ENCODE results near the gene CDH23. TPM values are rescaled to one million over a fixed set of nuclear protein-coding genes. Genes with fewer than 3 reads are reported as not detected.

CDH23 gene
- total and polyA plus RNA-seq, 9 of the 15 experiments (the other 6 are each of a cell fraction or from before 2014, with no cell fraction given), result 0.18 to 1.2 (median 0.47) TPM

DNA sequence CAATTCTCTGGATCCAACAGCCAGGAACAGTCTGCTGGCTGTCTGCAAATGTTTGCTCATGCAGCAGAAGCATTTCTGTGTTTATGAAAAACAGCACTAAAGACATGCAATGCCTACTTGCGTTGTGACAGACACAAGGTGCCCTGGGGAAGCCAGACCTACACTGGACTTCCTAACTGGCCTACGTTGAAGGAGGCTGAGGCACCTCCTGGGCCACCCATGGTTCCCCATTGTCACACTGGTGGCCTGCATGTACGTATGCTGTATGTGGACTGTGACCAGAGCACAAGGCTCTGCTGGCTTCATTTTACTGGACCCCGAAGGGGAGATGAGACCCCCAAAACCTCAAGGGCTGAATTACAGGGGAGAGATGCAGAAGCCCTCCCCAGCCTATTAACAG, 426.6 kb downstream of the CDH23 start (continued):
- TF ChIP-seq, protein P1, sequence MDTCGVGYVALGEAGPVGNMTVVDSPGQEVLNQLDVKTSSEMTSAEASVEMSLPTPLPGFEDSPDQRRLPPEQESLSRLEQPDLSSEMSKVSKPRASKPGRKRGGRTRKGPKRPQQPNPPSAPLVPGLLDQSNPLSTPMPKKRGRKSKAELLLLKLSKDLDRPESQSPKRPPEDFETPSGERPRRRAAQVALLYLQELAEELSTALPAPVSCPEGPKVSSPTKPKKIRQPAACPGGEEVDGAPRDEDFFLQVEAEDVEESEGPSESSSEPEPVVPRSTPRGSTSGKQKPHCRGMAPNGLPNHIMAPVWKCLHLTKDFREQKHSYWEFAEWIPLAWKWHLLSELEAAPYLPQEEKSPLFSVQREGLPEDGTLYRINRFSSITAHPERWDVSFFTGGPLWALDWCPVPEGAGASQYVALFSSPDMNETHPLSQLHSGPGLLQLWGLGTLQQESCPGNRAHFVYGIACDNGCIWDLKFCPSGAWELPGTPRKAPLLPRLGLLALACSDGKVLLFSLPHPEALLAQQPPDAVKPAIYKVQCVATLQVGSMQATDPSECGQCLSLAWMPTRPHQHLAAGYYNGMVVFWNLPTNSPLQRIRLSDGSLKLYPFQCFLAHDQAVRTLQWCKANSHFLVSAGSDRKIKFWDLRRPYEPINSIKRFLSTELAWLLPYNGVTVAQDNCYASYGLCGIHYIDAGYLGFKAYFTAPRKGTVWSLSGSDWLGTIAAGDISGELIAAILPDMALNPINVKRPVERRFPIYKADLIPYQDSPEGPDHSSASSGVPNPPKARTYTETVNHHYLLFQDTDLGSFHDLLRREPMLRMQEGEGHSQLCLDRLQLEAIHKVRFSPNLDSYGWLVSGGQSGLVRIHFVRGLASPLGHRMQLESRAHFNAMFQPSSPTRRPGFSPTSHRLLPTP (IDR thresholded peaks at IDR 0.05; ENCODE audit: borderline replicate concordance, extremely low read depth, insufficient read length), result no peak
- no peak for TF ChIP-seq SETDB1 (IDR thresholded peaks at IDR 0.05; ENCODE audit: low read length)
- TF ChIP-seq, protein P2, sequence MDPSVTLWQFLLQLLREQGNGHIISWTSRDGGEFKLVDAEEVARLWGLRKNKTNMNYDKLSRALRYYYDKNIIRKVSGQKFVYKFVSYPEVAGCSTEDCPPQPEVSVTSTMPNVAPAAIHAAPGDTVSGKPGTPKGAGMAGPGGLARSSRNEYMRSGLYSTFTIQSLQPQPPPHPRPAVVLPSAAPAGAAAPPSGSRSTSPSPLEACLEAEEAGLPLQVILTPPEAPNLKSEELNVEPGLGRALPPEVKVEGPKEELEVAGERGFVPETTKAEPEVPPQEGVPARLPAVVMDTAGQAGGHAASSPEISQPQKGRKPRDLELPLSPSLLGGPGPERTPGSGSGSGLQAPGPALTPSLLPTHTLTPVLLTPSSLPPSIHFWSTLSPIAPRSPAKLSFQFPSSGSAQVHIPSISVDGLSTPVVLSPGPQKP (CRISPR knock-in tag; IDR thresholded peaks at IDR 0.05), result no peak
- TF ChIP-seq ESRRB (CRISPR knock-in tag; IDR thresholded peaks at IDR 0.05; ENCODE audit: borderline replicate concordance), result no peak
- no peak for TF ChIP-seq CCNT2 (IDR thresholded peaks at IDR 0.05; ENCODE audit: borderline replicate concordance, extremely low read depth, insufficient read length, low read depth, low read length)
- no peak for TF ChIP-seq POLR2B (IDR thresholded peaks at IDR 0.05; ENCODE audit: low read depth, partially characterized antibody)
- TF ChIP-seq, protein P3, sequence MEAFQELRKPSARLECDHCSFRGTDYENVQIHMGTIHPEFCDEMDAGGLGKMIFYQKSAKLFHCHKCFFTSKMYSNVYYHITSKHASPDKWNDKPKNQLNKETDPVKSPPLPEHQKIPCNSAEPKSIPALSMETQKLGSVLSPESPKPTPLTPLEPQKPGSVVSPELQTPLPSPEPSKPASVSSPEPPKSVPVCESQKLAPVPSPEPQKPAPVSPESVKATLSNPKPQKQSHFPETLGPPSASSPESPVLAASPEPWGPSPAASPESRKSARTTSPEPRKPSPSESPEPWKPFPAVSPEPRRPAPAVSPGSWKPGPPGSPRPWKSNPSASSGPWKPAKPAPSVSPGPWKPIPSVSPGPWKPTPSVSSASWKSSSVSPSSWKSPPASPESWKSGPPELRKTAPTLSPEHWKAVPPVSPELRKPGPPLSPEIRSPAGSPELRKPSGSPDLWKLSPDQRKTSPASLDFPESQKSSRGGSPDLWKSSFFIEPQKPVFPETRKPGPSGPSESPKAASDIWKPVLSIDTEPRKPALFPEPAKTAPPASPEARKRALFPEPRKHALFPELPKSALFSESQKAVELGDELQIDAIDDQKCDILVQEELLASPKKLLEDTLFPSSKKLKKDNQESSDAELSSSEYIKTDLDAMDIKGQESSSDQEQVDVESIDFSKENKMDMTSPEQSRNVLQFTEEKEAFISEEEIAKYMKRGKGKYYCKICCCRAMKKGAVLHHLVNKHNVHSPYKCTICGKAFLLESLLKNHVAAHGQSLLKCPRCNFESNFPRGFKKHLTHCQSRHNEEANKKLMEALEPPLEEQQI (IDR thresholded peaks at IDR 0.05), result no peak
- no peak for TF ChIP-seq BRD4 (IDR thresholded peaks at IDR 0.05)
- TF ChIP-seq, protein P4, sequence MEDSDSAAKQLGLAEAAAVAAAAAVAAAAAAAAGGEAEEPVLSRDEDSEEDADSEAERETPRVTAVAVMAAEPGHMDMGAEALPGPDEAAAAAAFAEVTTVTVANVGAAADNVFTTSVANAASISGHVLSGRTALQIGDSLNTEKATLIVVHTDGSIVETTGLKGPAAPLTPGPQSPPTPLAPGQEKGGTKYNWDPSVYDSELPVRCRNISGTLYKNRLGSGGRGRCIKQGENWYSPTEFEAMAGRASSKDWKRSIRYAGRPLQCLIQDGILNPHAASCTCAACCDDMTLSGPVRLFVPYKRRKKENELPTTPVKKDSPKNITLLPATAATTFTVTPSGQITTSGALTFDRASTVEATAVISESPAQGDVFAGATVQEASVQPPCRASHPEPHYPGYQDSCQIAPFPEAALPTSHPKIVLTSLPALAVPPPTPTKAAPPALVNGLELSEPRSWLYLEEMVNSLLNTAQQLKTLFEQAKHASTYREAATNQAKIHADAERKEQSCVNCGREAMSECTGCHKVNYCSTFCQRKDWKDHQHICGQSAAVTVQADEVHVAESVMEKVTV (CRISPR knock-in tag; IDR thresholded peaks at IDR 0.05), result no peak
- no peak for TF ChIP-seq ZNF133 (CRISPR knock-in tag; IDR thresholded peaks at IDR 0.05)
- no peak for TF ChIP-seq HMGN3 (IDR thresholded peaks at IDR 0.05; ENCODE audit: borderline replicate concordance, extremely low read depth, insufficient read length, low read depth, low read length)
- TF ChIP-seq HNRNPL (IDR thresholded peaks at IDR 0.05; ENCODE audit: low read depth, low read length), result no peak
- TF ChIP-seq CEBPG (CRISPR knock-in tag; IDR thresholded peaks at IDR 0.05), result no peak
- no peak for TF ChIP-seq CEBPG (tag; conservative IDR thresholded peaks at IDR 0.05 in 1 of 2, IDR thresholded peaks at IDR 0.05 in 1 of 2)
- no peak for TF ChIP-seq XRCC3 (IDR thresholded peaks at IDR 0.05)
- no peak for TF ChIP-seq ZFP36 (IDR thresholded peaks at IDR 0.05; ENCODE audit: low read depth, low read length, partially characterized antibody)
- no peak for TF ChIP-seq GATAD2B (IDR thresholded peaks at IDR 0.05; ENCODE audit: borderline replicate concordance)
- TF ChIP-seq, protein P5, sequence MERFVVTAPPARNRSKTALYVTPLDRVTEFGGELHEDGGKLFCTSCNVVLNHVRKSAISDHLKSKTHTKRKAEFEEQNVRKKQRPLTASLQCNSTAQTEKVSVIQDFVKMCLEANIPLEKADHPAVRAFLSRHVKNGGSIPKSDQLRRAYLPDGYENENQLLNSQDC (CRISPR knock-in tag; IDR thresholded peaks at IDR 0.05), result no peak
